ENCODE results near the gene ZNF135.
A peak's percentile ranks its signal among the peaks of the same experiment; 100 is the strongest.

ZNF135 gene

GRCh38 chr19:58059003-58059670 is at the start of gene ZNF135:
ZNF135 (plus strand) TSS chr19:58059282; CDS start chr19:58060003, 721 bp downstream.
- Mint-ChIP-seq H3K9me3 (peaks cover 50% of the 10 kb centered on the region), H3K27me3 (ENCODE audit: low read depth) (no peaks in the 10 kb centered on the region), H3K4me3 (peak within 1 kb of the TSS; percentile 42), H3K27ac (peak within 1 kb of the TSS; percentile 26), H3K36me3 (ENCODE audit: low read depth) (peaks cover 7% of the 10 kb centered on the region), H3K4me1 (ENCODE audit: low read depth) (no peaks in the 10 kb centered on the region)

GRCh38 chr19:58009301-58009665 is 49.8 kb upstream of the ZNF135 start:
- H3K9me3 Mint-ChIP-seq = peaks cover 74% of the 10 kb centered on the region

GRCh38 chr19:58009666-58010301 is 49.3 kb upstream of the ZNF135 start:
- Mint-ChIP-seq H3K9me3 (peaks cover 72% of the 10 kb centered on the region), H3K36me3 (ENCODE audit: low read depth) (peaks cover 28% of the 10 kb centered on the region), H3K27me3 (ENCODE audit: low read depth) (no peaks in the 10 kb centered on the region), H3K4me3 (peak overlapping the region; percentile 63), H3K4me1 (ENCODE audit: low read depth) (peaks cover 4% of the 10 kb centered on the region), H3K27ac (peak overlapping the region; percentile 31)

More at GRCh38 chr19:58009301-58009665, 49.8 kb upstream of the ZNF135 start:
- Mint-ChIP-seq H3K4me3 (peak overlapping the region; percentile 63), H3K27ac (peak overlapping the region; percentile 6), H3K36me3 (ENCODE audit: low read depth) (peaks cover 33% of the 10 kb centered on the region), H3K4me1 (ENCODE audit: low read depth) (peaks cover 6% of the 10 kb centered on the region), H3K27me3 (ENCODE audit: low read depth) (no peaks in the 10 kb centered on the region)

- Mint-ChIP-seq H3K27ac (no peak overlapping the region), H3K27me3 (ENCODE audit: low read depth) (no peaks in the 10 kb centered on the region), H3K4me3 (peak overlapping the region; percentile 63), H3K9me3 (peaks cover 72% of the 10 kb centered on the region), H3K36me3 (ENCODE audit: low read depth) (peaks cover 21% of the 10 kb centered on the region), H3K4me1 (ENCODE audit: low read depth) (peaks cover 4% of the 10 kb centered on the region)
These were observed 48.6 kb upstream of the ZNF135 start for GRCh38 chr19:58010507-58010906.

- H3K4me3 Mint-ChIP-seq = no peak overlapping the region
- H3K4me1 Mint-ChIP-seq (ENCODE audit: low read depth) = peaks cover 2% of the 10 kb centered on the region
- no peaks in the 10 kb centered on the region for H3K27me3 Mint-ChIP-seq (ENCODE audit: low read depth)
- H3K36me3 Mint-ChIP-seq (ENCODE audit: low read depth) = peaks cover 6% of the 10 kb centered on the region
- peaks cover 58% of the 10 kb centered on the region for H3K9me3 Mint-ChIP-seq
- no peak overlapping the region for H3K27ac Mint-ChIP-seq
These were observed 44.9 kb upstream of the ZNF135 start for GRCh38 chr19:58014141-58014540.

- H3K27ac Mint-ChIP-seq = no peak overlapping the region
- H3K9me3 Mint-ChIP-seq = peaks cover 50% of the 10 kb centered on the region
These were observed 39.0 kb upstream of the ZNF135 start for GRCh38 chr19:58020129-58020528.

GRCh38 chr19:58021541-58022282 is 37.4 kb upstream of the ZNF135 start:
- peaks cover 50% of the 10 kb centered on the region for H3K9me3 Mint-ChIP-seq
- no peak overlapping the region for H3K27ac Mint-ChIP-seq
- H3K36me3 Mint-ChIP-seq (ENCODE audit: low read depth) = peaks cover 1% of the 10 kb centered on the region
- no peaks in the 10 kb centered on the region for H3K4me1 Mint-ChIP-seq (ENCODE audit: low read depth)
- no peaks in the 10 kb centered on the region for H3K27me3 Mint-ChIP-seq (ENCODE audit: low read depth)
- H3K4me3 Mint-ChIP-seq = no peak overlapping the region

More at GRCh38 chr19:58020129-58020528, 39.0 kb upstream of the ZNF135 start:
- H3K4me3 Mint-ChIP-seq = no peak overlapping the region
- peaks cover 1% of the 10 kb centered on the region for H3K36me3 Mint-ChIP-seq (ENCODE audit: low read depth)
- no peaks in the 10 kb centered on the region for H3K27me3 Mint-ChIP-seq (ENCODE audit: low read depth)
- H3K4me1 Mint-ChIP-seq (ENCODE audit: low read depth) = no peaks in the 10 kb centered on the region

GRCh38 chr19:58022283-58022660 is 36.8 kb upstream of the ZNF135 start:
- no peak overlapping the region for H3K27ac Mint-ChIP-seq
- H3K36me3 Mint-ChIP-seq (ENCODE audit: low read depth) = peaks cover 1% of the 10 kb centered on the region
- H3K4me3 Mint-ChIP-seq = no peak overlapping the region
- no peaks in the 10 kb centered on the region for H3K4me1 Mint-ChIP-seq (ENCODE audit: low read depth)
- peaks cover 51% of the 10 kb centered on the region for H3K9me3 Mint-ChIP-seq
- H3K27me3 Mint-ChIP-seq (ENCODE audit: low read depth) = no peaks in the 10 kb centered on the region

GRCh38 chr19:58024661-58025060 is 34.4 kb upstream of the ZNF135 start:
- H3K4me1 Mint-ChIP-seq (ENCODE audit: low read depth) = no peaks in the 10 kb centered on the region
- peaks cover 60% of the 10 kb centered on the region for H3K9me3 Mint-ChIP-seq
- no peak overlapping the region for H3K27ac Mint-ChIP-seq
- H3K4me3 Mint-ChIP-seq = no peak overlapping the region
- peaks cover 1% of the 10 kb centered on the region for H3K36me3 Mint-ChIP-seq (ENCODE audit: low read depth)
- no peaks in the 10 kb centered on the region for H3K27me3 Mint-ChIP-seq (ENCODE audit: low read depth)

- Mint-ChIP-seq H3K27me3 (ENCODE audit: low read depth) (no peaks in the 10 kb centered on the region), H3K4me3 (no peak within 1 kb of the TSS), H3K9me3 (peaks cover 36% of the 10 kb centered on the region), H3K4me1 (ENCODE audit: low read depth) (no peaks in the 10 kb centered on the region), H3K36me3 (ENCODE audit: low read depth) (peaks cover 7% of the 10 kb centered on the region), H3K27ac (peak within 1 kb of the TSS; percentile 63)
These were observed 25.2 kb upstream of the ZNF135 start, which contains the start of gene ZSCAN1 for GRCh38 chr19:58033741-58034476. ZSCAN1 (plus strand) TSS chr19:58034025; CDS start chr19:58037837, 3,812 bp downstream.

- Mint-ChIP-seq H3K9me3 (peaks cover 34% of the 10 kb centered on the region), H3K36me3 (ENCODE audit: low read depth) (peaks cover 7% of the 10 kb centered on the region), H3K27ac (no peak overlapping the region), H3K4me1 (ENCODE audit: low read depth) (no peaks in the 10 kb centered on the region), H3K4me3 (no peak overlapping the region), H3K27me3 (ENCODE audit: low read depth) (no peaks in the 10 kb centered on the region)
These were observed 24.6 kb upstream of the ZNF135 start for GRCh38 chr19:58034477-58034793.

GRCh38 chr19:58035863-58036262 is 23.2 kb upstream of the ZNF135 start:
- Mint-ChIP-seq H3K4me1 (ENCODE audit: low read depth) (no peaks in the 10 kb centered on the region), H3K9me3 (peaks cover 36% of the 10 kb centered on the region), H3K4me3 (no peak overlapping the region), H3K27ac (no peak overlapping the region), H3K36me3 (ENCODE audit: low read depth) (peaks cover 7% of the 10 kb centered on the region), H3K27me3 (ENCODE audit: low read depth) (no peaks in the 10 kb centered on the region)

GRCh38 chr19:58037927-58038687 is 21.0 kb upstream of the ZNF135 start:
- Mint-ChIP-seq H3K4me3 (no peak overlapping the region), H3K36me3 (ENCODE audit: low read depth) (peaks cover 7% of the 10 kb centered on the region), H3K27me3 (ENCODE audit: low read depth) (no peaks in the 10 kb centered on the region), H3K9me3 (peaks cover 47% of the 10 kb centered on the region), H3K4me1 (ENCODE audit: low read depth) (no peaks in the 10 kb centered on the region), H3K27ac (no peak overlapping the region)
